Posterior cingulate gyrus (tissue), 11 donors: ENCODE results near the gene NDUFA7.
"Not testable (repeated sequence)": the region's sequence is repeated elsewhere in the genome, so short reads cannot be mapped to it uniquely, and the experiment has no call there.

ENCODE experiments used
- DNase-seq, 10 donors: peaks; one replicate each; pipeline versions ENCODE4 v3.0.0 to v3.0.0-alpha.2; 2020 to 2021; ENCODE audit warnings: mixed read lengths in 3 of 10
- intact Hi-C: fragments of 100-400 bp; cut with DNase I; formaldehyde crosslinking; loops from one replicate; pipeline ENCODE4 v1.15.1; 2023

Gene NDUFA7

DNA sequence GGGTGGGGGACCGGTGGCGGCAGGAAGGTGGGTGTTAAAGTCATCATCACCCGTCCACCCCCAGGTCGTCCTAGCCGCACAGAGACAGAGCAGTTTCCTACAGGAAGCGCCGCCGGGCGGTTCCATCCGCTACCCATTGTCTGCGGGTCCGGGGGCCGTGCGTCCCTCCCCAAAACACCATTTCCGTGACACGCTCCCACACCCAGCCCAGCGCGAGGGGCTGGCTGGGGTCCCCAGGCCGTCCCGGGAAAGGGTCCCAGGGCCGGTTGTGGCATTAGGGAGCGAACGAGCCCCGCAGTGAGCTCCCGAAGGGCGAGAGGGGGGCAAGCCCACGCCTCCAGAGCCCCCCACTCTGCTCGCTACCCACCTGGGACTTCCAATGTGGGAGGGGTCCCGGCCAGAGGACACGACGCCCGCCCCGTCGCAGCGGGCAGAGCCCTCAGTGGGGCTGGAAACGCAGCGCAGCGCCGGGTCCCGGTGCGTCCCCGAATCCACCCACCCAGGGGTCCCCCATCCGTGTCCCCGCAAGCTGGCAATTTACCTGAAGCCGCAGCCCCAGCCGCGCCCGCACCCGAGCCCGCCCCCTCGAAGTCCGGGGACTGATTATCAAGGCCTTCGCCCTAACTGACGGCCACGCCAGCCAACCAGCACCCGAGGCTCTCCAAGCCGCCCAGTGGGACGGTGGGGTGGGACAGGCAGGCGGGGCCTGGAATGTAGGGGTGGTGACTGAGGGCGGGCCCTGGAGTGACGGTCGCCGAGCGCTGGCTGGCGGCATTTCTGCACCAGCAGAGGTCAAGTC lies 21.7 kb upstream of the NDUFA7 start, which contains the start of gene KANK3:
KANK3 (minus strand) TSS at position 579 of the 799 bp plus-strand sequence. CDS start 5,434 bp downstream, outside the sequence.
- intact Hi-C loops: no loop called here

DNA sequence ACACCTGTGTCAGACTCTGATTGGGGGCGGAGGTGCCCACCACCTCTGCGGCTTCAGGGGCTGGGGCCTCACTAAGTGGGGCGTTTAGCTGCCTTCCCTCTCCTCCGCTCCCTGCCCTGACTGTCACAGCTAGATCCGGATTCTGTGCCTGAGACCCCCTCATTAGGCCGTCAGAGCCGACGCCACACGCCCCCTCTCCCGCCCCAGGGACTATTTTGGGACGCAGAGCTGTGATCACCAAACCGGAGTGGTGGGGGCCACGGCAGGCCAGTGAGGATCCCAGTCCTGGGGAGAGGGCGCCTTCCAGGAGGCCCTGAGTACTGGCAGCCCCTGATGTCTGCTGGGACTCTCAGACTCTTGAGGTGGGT lies 21.1 kb upstream of the NDUFA7 start:
- peak in 1 of 10 donors; percentile 74 for DNase-seq
- intact Hi-C loops: no loop called here

More for the DNA sequence above, 21.7 kb upstream of the NDUFA7 start, which contains the start of gene KANK3:
- DNase-seq: peak; percentile 74 to 98 (median 86)

DNA sequence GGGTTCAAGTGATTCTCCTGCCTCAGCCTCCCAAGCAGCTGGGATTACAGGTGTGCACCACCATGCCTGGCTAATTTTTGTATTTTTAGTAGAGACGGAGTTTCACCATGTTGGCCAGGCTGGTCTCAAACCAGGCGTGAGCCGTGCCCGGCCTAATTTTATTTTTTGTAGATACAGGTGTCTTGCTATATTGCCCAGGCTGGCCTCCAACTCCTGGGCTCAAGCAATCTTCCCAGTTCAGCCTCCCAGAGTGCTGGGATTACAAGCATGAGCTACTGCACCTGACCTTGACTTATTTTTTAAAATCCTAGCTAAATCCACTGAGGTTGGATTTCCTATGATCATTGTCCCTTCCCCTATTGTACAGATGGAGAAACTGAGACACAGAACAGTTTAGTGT lies 20.3 kb upstream of the NDUFA7 start:
- intact Hi-C loops: not testable (repeated sequence)
- DNase-seq: peak in 1 of 10 donors; percentile 44

DNA sequence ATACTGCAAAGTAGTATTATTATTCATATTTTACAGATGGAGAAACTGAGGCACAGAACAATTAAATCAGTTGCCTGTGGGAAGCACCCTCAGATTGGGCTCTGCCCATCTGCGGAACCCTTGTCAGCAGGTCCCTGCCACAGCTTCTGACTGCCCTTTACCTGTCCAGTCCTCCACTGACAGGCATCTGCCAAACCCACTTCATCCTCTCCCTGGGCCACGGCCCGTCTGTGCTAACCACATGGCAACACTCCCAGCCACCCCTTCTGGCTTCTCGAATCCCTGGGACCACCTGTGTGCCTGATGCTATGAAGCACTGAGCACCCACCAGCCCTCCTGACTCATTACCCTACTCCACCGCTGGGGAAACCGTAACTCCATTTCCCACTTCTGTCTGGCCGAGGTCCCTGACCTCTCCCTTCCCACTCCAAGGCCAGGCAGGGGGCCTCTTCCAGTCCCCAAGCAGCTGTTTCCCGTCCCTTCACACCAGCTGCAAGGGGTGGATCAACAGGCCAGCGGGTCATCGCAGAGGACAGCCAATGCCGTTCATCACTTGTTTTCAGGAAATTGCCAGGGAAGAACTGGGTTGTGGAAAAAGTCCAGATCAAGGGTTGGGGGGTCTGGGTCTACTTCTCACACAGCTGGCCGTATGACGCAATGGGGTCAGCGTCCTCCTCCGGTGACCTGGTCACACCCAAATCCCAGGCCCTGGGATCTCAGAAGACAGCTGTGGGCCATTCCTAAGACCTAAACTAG lies 19.3 kb upstream of the NDUFA7 start:
- peak in 1 of 10 donors; percentile 69 for DNase-seq
- intact Hi-C loops: no loop called here

DNA sequence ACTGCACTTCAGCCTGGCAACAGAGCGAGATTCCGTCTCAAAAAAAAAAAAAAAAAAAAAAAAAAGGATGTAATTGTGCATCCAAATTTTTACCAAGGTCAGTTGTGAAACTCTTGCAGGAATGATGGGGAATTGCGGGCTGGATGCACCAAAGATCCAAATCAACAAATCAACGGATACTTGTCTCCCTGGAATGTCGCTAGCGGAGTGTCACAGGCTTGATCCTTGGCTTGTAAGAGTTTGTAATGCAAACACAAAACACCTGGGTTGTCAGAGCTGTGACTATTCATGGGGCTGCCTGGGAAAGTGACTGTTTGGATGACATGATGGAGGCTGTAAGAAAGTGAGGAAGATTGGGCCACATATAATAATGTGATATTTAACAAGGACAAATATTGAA lies 17.7 kb upstream of the NDUFA7 start:
- intact Hi-C loops: no loop called here
- DNase-seq: peak in 1 of 10 donors; percentile 3

DNA sequence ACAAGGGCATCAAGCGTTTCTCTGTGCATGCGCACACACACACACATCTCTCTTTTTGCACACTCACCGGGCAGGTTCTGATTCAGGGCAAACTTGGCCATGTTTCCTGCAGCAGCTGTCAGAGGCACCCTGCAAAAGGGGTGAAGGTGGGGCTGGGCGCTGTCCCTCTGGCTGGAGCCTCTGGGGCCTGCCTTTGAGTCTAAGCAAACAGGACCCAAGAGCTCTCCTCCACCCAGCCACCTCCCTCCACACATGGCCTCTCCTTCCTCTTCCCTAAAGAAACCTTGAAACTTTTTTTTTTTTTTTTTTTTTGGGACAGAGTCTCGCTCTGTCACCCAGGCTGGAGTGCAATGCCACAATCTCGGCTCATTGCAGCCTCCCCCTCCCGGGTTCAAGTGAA lies 16.6 kb upstream of the NDUFA7 start:
- peak in 1 of 10 donors; percentile 34 for DNase-seq
- intact Hi-C loops: no loop called here

DNA sequence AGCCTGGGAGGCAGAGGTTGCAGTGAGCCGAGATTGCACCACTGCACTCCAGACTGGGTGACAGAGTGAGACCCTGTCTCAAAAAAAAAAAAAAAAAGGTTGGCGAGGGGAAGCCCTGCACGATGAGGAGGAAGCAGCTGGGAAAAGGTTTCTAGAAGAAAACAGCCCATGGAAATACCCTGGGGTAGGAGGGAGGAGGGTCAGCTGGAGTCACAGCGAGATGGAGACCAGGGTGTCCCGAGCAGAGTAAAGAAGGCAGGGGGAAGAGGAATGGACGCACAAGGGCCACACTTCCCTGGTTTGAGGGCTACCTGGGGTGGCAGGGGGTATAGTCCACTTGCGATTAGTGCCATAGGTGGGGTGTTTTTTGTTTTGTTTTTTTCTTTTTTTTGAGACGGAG lies 15.5 kb upstream of the NDUFA7 start:
- peak in 1 of 10 donors; percentile 9 for DNase-seq

DNA sequence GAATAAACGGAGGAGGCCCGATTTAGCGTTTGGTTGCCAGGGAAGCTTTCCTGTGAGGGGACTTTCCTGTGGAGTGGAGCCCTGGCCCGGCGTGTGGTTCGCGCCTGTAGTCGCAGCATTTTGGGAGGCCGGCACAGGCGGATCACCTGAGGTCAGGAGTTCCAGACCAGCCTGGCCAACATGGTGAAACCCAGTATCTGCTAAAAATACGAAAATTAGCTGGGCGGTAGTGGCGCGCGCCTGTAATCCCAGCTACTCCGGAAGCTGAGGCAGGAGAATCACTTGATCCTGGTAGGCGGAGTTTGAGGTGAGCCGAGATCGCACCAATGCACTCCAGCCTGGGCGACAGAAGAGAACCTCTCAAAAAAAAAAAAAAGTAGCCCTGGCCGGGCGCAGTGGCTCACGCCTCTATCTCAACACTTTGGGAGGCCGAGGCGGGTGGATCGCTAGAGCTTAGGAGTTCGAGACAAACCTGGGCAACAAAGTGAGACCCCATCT lies 14.9 kb upstream of the NDUFA7 start:
- DNase-seq: peak in 1 of 10 donors; percentile 54
- intact Hi-C loops: no loop called here

More for the DNA sequence above, 15.5 kb upstream of the NDUFA7 start:
- intact Hi-C loops: no loop called here

DNA sequence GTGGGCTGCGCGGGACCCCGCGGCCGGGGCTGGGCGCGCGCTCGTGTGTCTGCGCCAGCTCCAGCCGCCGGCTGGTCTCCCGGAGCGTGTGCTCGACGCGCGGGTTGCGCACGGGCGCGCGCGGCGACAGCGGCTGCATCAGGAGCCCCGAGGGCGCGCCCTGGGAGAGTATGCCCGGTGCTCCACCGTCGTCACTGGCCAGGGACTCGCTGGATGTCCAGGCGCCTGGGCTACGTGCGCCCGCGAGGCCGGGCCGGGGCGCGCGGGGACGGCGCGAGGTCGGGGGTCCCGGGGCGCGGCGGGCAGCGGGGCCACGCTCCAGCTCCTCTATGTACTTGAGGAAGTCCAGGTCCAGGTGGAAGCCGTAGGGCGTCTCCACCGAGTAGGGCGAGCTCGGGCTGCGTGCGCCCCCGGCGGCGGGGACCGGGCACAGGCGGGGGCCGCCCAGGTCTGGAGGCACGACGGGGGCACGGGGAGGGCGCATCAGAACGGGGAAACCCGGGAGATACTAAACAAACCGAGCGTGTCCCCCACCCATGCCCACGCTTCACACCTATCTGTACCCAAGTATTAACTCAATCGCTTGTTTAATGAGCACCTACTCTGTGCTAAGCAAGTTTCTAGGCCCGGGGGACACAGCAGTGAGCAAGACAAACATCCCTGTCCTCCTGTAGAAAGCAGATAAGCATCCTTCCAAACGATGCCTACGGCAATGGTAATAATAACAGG lies 14.3 kb upstream of the NDUFA7 start:
- intact Hi-C loops: no loop called here
- DNase-seq: peak in 2 of 10 donors; percentile 44 to 67

DNA sequence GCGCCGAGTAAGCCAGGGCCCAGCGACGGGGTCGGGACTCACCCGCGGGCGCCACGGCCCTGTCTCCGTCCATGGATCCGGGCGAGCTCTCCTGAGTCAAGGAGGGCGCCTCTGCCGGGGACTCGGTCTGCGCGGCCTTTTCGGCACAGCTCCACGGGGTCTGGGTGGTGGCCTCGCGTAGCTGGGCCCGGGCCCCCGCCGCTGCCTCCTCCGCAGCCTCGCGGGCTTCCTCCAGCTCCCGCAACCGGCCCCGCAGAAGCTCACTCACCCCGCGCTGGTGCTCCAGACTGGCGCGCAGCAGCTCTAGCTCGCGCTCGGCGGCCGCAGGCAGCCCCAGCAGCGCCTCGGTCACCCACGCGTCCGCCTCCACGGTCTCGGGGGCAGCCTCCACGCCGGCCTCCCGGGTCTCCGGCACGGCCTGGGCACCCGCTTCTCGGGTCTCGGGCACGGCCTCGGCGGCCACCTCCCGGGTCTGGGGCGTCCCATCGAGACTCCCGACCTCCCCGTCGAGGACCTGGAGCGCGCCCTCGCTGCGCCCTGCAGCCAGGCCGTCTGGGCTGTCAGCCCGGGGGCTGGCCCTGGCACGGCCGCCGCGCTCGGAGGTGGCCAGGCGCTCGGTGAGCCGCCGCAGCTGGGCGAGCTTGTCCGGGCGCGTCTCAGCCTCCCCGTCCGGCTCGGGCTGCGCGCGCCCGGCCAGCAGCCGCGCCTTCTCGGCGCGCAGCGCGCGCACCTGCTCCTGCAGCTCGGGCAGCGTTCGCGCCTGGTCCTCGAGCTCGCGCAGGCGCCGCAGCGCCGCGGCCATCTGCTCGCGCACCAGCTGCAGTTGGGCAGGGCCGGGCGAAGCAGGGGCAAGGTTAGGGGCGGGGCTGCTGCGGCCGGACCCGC lies 13.5 kb upstream of the NDUFA7 start:
- DNase-seq: peak in 4 of 10 donors; percentile 22 to 84 (median 52)
- intact Hi-C loops: no loop called here

DNA sequence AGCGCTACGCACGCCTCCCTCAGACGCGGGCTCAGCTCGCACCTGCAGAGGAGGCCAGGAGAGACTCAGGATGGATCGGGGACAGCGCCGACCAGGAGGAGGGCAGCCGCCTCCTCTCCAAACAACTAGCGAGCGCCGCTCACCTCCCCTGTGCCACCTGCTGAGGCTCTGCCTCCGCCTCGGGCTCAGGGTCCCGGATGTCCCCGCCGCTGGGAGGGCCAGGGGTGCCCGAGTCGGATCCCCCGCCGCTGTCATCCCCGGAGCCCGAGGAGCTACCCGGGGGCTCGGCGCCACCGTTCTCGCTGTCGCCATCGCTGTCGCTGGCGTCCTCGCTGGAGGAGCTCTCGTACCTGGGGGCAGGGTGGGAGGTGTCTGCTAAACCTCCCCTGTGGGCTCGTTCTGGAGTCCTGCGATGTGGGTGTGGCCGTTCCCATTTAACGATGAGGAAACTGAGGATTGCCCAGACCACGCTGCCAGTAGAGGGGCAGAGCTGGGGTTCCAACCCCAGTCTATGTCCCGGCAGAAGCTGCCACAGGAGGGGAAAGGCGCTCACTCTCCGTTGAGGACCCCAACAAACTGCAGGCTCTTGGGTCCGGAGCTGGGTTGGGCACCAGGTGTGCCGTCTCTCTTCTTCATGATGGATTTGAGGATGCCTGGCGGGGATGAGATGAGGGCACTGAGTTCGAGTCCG lies 12.7 kb upstream of the NDUFA7 start:
- intact Hi-C loops: no loop called here
- peak in 1 of 10 donors; percentile 83 for DNase-seq

DNA sequence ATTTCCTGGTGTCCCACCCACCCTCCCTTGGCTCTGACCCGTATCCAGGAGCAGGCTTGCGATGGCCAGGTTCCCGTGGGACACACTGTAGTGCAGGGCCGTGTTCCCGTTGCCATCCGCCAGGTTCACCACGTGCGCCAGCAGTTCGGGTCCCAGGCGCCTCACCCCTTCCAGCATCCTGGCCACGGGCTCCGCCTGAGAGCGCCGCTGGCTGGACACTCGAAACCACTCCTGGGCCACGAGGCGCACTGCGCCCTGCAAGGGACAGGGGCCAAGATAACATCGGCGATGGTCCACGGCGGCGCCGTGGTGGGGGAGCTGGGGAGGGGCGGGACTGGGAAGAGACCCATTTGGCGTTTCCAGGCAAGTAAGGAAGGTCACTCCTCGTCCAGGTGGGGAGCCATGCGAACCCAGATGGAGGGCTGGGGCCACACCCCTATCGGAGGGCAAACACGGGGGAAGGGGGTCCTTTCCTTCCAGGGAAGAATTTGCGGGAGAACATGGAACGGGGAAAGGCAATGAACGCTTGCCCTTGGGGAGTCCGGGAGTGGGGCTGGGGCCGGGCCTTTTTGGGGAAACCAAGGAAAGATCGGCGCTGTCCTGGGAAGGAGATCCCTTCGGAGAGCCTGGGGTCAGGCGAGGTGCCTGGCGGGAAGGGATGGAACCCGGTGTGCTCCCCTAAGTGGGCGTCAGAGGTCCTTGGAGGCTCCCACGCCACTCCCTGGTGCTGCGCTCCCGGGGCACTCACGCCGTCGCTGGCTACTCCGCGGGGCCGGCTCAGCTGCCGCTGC lies 12.0 kb upstream of the NDUFA7 start:
- intact Hi-C loops: no loop called here
- peak in 1 of 10 donors; percentile 62 for DNase-seq

DNA sequence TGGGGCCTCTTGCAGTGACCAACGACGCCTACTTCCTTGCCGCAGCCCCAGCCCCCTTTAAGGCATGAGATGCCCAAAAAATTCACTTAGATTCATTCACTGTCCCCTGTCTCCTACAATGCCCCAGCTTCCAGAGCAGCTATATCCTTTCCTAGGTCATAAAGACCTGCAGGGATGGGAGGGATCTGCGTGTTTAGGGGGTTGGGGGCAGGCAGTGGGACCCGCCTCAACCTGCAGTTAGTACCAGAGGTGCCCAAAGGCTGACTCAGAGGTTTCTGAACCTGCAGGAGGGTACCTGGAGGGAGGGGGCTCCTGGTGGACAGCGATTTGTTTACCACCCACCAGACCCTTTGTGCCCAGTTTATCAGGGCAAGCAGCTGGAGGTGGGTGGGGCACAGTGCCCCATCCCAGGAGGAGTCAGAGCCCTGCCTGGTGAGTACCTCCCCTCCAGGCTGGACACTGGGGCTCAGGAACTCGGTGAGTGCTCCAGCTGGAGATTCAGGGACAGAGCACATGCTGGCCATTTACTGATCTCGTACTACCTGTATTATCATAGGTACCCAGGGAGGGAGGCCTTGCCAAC lies 10.2 kb upstream of the NDUFA7 start:
- peak in 1 of 10 donors; percentile 64 for DNase-seq
- intact Hi-C loops: no loop called here

DNA sequence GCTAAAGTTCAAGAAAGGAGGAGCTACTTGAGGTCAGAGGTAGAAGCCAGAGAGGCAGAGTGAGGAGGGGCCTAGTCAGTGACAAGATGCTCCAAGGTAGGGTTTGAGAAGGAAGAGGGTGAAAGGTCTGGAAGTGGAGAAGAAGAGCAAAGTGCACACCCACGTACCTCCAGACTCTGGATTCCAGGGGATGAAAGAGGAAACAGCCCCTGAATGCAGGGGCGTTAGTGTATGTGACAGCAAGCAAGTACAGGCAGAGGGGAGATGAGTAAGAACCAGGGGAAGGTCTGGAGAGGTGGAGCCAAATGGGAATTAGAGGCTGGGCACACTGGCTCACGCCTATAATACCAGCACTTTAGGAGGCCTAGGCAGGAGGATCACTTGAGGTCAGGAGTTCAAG lies 8.8 kb upstream of the NDUFA7 start:
- DNase-seq: peak in 1 of 10 donors; percentile 36
- intact Hi-C loops: no loop called here

DNA sequence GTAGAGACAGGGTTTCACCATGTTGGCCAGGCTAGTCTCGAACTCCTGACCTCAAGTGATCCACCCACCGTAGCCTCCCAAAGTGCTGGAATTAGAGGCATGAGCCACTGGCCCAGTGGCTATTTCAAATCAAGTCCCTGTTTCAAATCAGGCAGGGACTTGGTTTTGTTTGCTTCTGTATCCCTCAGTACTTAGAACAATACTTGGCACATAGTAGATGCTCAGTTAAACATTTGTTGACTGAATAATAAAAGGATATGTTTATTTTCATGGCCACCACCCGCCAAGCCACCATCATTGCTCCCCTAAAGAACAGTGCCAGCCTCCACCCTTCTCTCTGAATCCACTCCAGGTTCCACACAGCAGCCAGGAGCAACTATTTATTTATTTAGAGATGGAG lies 4.3 kb upstream of the NDUFA7 start:
- no peak for DNase-seq
- intact Hi-C loops: no loop called here

DNA sequence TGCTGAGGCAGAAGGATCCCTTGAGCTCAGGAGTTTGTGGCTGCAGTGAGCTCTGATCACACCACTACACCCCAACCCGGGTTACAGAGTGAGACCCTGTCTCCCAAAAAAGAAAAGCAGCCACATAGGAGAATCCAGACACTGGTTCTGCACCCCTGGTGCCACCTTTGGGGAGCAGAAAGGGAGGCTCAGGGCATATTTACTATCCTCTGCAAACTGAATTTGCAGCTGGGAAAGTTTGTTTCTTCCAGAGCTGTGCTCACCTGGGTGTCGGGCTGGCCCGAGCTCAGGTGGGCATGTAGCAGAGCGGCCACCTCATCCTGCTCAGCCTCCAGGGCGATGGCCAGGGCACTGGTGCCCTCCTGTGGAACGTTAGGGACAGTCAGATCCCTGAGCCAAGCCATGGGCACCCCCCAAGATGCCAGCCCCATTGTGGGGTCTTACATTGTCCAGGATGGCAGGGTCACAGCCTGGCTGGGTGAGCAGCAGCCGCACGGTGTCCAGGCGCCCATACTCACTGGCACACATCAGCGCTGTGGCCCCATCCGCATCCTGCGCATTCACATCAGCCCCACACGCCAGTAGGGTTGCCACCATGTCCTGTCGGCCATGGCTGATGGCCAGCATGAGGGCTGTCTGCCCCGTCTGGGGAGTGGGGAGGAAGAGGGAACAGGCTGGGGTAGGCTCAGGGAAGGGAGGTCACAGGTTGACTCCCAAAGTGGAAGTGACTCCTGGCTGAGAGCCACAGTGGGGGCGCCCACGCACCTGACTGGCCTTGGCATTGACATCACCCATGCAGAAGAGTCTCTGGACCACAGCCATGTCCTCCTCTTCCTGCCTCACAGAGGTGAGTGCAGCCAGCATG lies 3.2 kb upstream of the NDUFA7 start:
- intact Hi-C loops: no loop called here
- DNase-seq: peak in 1 of 10 donors; percentile 85

DNA sequence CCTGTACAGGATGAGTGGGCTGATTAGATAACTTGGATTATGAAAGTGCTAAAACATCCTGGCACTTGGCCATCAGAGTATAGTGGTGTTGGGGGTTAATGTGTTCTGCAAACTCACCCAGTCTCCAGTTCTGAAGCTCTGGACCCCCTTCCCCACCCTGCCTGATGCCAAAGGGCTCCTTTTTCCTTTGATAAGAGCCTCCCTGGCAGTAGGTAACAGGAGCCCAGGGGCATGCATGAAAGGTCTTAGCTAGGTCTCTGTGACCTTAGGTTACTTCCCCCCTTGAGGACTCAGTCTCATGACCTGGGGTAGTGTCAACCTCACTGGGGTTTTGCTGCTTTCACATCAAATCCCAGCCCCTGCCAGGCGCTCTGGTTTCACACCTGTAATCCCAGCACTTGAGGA lies 2.6 kb upstream of the NDUFA7 start:
- intact Hi-C loops: no loop called here
- DNase-seq: peak in 1 of 10 donors; percentile 8
